ENCODE results near the gene TANC1.
A peak's percentile ranks its signal among the peaks of the same experiment; 100 is the strongest.

The TANC1 gene

DNA sequence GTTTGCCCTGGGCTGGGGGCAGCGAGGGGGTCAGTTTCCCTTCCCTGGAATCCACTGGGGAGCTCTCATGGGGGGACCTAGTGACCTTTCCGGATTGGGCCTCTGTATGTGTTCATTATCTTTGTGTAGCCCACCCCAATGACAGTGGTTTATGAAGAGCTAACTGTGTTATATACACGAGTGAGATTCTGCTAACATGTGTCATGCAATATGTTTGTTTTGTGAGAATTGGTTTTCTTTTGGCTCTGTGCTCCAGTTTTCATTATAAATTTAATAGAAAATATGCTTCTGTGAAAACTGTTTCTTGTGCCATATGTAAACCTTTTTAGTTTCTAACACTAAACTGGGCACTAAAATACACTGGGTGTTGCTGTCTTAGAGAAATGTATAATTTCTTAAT lies 207.5 kb downstream of the TANC1 start:
- DNase-seq: no peak

DNA sequence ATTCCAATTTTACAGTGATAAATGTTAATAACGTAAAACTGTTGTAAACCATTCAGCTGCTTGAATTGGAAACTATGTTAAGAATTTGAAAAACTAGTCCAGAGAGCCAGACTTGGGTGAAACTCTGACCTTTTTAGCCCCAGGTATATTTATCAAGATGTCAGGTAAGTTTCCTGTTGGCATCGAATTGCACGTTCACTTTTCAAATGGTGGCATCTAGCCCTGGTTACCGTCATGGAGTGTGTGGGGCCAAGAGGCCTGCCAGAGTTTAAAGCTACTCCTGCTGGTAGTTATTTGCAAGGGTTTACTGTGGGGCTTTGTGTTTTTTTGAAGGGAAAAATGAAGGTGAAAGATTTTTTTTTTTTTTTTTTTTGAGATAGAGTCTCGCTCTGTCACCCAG lies 208.1 kb downstream of the TANC1 start:
- no peak for DNase-seq

DNA sequence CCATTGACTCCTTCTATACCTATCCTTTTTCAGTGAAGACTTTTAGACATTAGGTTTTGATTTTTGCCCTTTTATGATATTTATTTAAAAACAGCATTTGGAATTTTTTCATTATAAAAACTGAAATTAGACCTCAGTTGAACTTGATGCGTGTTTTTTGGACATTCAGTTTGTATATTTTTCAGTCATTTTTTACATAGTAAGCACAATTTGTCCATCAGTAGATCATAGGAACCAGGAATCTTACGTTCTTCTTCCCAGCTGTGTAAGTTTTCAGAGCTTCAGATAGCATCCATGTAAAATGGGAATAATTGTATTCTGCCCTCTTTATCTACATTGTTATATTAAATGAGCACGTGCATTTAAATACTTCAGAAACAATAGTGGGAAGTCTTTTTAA lies 208.9 kb downstream of the TANC1 start:
- DNase-seq: no peak

DNA sequence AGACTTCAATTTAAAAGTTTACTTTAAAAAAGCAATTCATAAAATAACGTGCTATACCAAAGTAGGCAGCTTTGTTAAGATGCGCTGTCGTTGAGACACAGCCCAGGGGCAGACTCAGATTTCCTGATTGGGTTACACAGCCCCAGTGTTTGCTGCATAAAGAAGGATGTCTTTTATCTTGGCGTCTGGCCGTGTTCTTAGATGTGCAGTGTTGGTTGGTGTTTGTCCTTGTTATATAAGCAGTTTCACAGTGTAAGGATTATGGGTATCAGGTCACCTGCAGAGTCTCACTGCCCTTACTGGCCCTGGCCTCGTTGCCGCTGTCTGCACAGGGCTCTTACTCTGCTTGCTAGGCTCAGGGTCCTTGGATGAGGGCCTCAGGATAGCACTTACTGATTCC lies 209.5 kb downstream of the TANC1 start:
- DNase-seq: peak; percentile 61

DNA sequence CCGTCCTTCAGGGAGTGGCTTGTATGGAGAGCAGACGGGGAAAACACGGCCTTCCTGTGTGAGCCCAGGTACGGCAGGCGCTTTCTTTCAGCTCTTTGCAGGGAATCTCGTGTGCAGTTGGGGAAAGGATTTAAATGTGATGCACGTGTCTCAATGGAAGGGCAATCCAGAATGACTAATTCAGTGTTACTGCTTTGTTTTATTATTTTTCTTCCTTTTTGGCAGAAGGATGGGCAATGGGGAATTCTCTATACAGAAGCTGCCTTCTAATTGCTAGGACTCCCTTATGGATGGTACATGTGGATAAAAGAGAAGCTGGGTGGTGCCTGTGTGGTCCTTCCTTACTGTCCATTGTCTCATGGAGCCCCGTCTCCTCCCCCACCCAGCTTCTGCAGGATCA lies 210.7 kb downstream of the TANC1 start:
- DNase-seq: no peak

DNA sequence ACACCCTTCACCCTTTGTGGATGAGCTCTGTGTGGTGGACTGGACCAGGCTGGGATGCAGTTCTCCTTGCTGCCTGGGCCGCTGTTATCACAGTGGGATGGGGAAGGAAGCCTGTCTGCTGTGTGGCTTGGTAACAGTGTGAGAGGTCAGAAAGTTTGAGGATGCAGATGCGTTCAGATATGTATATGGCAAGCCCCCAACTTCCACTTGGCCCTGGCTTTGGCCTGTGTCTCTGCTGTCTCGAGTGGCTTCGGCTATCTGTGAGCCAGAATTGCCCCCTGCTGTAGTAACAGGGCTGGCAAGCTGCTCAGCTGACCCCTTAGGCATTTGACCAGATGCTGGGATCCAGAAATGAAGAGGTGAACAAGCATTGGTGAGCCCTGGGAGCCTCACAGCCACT lies 211.3 kb downstream of the TANC1 start:
- DNase-seq: no peak

DNA sequence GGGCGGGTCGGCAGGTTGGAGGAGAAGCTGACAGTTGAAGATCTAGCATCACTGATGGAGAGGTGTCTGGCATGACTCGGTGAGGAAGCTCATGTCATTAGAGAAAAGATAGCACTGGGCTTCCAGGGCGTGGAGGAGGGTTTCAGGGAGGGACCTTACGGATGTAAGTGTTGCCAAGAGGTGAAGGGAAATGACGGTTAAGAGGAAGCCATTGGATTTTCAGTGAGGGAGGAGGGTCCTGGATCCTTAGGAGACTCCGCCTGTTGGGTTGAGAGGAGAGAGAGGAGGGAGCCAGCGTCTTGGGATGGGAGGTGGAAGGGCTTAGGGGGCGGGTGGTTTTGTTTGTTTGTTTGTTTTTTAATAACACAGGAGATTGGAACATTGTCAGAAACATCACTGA lies 214.9 kb downstream of the TANC1 start:
- no peak for DNase-seq

DNA sequence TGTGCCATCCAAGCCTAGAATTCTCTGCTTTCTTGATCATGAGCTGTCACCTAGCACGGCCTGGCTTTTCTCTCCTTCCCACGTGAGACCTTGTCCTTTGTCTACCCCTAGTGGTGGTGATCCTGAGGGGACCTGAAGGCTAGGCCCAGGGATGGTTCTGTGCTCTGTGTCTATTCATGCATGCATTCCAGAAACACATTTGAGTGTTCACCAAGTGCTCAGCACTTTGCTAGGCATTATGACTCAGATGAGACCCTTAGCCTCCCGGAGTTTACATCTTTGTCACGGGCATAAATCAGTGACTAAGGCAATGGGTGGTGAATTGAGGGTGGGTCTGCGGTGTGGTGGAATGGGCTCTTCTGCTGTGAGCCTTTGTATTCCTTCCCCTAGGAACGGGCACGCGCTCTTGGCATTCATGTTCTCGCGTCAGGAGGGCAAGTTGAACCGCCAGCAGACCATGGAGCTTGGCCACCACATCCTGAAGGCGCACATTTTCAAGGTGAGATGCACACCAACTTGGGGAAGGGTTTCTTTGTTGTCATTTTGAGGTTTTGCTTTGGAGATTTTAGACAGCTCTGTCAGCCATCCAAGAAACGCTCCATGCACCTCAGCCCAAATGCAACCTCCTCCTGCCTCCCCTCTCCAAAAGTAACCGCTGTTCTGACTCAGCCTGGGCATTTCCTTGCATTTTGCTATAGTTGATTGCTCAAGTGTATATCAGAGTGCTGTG lies 217.1 kb downstream of the TANC1 start:
- peak; percentile 58 for DNase-seq

DNA sequence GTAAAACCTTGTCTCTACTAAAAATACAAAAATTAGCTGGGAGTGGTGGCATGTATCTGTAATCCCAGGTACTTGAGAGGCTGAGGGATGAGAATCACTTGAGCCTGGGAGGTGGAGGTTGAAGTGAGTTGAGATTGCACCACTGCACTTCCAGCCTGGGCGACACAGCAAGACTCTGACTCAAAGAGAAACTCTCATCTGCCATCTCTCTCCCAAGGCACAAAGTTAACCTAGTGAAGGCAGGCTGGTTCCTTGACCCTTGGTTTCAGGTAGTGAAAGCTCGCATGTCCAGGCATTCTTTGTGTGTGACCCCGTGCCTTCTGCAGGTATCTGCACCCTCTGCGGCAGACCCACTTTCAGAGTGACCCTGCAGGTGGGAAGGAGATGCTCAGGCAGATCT lies 218.0 kb downstream of the TANC1 start:
- no peak for DNase-seq

DNA sequence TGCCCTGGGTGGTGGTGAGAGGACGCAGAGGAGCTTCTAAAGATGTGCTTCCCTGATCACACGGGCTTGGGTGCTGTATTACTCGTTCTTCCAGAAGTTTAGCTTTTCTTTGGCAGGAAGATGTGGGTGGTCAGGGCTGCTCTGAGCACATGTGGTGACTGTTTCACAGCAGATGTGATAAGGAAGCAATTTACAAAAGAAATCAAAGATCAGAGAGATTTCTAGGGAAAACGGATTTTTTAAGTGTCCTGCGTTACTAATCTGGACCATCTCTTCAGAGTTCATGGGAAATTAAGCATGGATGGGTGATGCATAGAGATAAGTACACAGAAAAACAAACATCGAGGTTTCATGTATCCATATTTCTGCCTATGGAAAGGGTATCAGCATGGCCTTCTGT lies 218.7 kb downstream of the TANC1 start:
- DNase-seq: no peak

DNA sequence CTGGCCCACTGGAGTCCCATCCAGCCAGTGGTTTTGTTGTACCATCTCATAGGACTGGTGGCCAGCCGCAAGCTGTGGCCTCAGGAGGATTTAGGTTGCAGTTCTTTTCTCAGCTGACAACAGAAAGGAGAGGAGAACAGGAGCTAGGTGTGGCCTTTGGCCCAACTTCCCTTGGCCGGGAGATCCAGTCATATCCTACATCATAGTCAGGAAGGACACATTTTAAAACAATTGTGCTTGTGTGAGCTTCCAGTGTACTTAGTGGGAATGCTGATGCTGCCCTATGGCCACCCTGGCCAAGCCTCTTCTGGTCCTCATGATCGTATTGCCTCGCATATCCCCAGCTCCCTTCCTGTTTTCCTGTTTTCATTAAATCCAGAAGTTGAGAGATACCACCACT lies 220.0 kb downstream of the TANC1 start:
- no peak for DNase-seq

DNA sequence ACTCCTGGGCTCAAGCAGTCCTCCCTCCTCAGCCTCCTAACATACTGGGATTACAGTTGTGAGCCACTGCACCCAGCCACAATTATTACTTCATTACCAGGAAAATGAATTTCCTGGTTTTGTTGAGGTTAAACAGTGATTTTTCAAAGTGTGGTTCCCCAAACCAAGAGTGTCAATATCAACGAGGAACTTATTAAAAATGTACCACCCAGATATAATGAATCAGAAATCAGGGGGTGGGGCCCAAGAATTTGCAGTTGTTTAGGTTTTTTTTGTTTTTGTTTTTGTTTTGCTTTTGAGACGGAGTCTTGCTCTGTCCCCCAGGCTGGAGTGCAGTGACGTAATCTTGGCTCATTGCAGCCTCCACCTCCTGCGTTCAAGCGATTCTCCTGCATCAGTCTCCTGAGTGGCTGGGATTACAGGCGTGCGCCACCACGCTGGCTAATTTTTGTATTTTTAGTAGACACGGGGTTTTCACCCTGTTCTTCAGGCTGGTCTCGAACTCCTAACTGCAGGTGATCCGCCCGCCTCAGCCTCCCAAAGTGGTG lies 224.0 kb downstream of the TANC1 start:
- DNase-seq: no peak

DNA sequence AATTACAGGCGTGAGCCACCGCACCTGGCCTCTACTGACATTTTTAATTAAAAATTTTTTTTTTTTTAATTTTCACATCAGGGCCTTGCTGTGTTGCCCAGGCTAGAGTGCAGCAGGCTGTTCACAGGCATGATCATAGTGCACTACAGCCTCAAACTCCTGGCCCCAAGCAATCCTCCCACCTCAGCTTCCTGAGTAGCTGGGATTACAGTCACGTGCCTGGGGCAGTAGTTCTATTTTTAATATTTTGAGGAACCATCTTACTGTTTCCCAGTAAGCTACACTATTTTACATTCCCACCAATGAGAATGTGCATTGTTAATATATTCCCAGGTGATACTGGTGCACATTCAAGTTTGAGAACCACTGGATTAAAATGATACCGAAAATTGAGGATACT lies 225.4 kb downstream of the TANC1 start:
- no peak for DNase-seq

DNA sequence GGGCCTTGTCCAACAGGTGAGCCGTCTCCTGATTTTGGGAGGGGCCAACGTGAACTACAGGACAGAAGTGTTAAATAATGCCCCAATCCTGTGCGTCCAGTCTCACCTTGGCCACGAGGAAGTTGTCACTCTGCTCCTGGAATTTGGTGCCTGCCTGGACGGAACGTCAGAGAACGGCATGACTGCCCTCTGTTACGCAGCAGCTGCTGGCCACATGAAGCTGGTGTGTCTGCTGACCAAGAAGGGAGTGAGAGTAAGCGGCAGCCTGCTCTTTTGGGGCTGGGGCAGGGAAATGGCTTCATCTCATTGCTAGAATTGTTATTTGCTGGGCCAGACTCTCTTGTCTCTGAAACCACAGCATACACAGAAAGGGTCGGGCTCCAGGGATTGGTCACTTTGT lies 225.8 kb downstream of the TANC1 start:
- DNase-seq: no peak

DNA sequence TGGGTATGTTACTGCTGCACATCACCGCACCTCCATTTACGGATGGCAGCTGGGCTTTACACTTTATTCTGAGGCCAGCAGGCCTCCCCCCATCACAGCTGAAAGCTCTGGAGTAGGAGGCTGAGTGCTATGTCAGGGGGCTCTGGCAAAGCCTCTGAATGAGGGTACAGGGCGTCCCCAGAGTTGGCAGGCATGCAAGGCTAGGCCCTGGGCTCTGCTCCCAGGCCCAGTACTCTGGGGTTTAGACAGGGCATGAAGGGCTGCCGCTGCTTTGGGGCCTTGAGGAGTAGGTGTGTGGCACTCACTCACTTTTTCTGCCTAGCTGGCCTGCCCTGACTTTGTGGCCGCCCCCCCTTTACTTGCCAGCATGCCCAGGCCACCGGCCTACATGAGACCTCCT lies 227.3 kb downstream of the TANC1 start:
- no peak for DNase-seq

DNA sequence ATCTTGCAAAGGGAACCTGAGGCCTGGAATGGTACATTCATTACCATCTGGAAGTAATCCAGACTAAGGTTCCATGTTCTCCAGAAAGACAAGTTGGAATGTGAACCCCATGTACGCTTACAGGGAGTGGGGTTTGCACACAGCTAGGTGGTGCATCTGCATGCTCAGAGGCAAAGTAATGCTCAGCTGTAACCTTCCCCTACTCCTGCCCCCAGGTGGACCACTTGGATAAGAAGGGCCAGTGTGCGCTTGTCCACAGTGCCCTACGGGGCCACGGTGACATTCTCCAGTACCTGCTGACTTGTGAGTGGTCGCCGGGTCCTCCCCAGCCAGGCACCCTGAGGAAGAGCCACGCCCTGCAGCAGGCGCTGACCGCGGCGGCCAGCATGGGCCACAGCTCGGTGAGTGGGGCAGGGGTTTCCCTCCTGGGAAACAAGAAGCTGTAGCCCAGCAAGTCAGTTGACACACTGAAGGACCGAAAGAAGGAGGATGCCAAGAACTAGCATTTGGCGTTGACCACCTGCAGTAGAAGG lies 228.0 kb downstream of the TANC1 start:
- DNase-seq: no peak

DNA sequence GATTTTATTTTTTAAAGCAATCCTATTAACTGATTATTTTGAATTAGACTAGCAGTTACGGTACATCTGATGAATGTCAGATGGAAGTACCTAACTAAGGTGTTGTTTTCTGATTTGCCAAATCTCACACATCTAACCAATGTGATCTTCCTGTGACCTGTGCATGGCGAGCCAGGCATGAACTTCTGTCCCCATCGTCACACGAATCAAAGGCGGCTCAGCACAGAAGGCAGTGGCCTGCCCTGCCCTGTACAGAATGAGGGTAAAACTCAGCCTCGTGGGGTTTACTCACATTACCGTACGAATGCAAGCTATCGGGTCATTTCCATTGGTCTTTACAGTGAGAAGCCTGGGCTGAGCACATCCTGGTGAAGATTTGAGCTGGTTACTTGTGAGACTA lies 230.8 kb downstream of the TANC1 start:
- no peak for DNase-seq

DNA sequence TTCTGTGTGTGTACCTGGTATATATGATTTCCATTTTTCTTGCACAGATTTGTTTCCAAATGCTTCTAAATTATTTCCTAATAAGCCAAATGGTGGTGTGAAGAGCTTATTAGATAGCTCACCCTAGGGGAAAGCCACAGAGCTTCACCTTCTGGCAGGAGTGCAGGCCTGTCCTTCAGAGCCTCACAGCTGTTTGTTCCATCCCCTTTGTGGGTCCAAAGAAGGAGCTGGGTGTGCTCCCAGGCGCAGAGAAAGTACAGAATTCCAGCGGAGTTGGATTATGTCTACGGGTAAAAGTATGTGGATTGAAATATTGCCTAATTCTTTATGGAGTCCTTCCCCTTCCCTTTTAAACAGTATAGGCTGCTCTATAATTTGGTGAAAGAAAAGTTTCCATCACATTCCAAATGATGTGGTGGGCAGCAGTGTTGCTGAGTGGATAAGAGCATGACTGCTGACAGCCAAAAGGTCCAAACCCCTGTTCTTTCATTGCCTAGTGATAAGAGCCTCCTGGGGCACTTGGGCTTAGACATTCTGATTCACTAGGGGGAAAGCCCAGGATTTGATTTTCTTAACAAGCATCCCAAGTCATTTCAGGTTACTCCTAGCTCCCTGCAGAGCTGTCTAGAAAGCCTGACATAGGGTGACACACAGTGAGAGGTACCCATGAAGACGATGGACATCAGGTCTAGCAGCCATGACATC lies 231.5 kb downstream of the TANC1 start:
- DNase-seq: peak; percentile 13

DNA sequence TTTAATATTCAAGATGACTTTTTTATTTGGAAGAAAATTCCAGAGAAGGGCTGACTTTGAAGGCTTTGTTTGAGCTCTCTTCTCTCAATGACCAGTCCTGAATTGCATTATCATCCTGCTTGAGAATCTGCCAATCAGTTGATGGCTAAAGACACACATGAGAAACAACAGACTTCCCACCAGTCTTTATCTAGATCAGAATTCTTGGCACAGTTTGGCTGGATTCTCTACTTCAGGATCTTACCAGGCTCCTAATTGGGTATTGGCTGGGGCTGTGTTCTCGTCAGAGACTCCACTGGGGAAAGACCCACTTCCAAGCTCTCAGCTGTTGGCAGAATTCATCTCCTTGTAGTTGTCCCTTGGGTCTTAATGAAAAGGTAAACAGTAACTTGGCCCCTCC lies 232.1 kb downstream of the TANC1 start:
- no peak for DNase-seq

DNA sequence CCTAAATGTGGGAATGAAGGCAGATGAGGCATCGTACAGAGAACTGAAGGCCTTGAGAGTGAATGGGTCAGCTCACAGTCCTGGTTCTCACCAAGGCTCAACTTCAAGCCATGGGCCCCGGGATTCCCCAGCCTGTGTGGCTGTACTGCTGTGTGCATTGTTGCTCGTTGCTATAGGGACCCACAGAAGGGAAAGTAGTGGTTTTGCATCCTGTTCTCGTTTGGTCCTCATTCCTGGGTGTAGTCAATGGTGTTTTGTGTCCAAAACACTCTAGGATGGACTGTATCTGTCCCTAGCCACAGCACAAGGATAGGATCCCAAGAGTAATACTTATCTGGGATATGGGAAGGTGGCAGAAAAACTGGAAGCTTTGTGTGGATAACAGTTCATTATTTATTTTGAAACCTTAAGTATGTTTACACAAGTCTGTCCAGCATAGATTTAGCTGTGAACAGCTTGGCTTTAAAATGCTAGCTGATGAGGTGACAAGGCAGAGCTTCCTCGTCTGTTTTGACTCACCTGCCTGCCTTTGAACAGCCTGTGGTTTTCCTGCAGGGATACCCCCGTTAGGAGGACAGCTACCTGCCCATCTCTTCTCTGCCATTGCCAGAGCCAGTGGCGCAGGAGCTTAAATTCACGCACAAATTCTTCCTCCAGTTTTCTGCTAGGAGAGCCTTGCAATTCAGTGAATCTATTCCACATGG lies 233.1 kb downstream of the TANC1 start:
- no peak for DNase-seq

DNA sequence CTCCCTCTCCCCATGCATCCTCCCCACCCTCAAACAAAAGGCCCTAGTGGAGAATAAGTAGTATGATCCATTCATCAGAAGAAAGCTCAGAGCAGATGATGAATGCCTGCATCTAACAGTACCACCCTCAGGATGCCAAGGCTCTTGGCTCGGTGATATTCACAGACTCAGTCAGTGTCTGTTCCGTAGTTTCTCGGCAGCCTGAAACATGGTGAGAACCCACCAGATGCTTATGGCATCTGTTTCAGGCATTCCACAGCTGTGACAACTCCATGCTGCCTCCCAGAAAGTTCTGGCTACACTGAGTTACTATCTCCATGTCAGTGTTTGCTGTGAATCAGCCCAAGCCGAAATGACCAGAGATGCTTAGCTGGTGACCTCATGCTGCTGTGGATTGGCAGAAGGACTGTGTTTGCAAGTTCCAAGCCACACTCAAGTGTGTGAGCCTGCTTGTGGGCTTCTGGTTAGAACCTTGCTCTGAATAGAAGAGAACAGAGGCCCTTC lies 234.2 kb downstream of the TANC1 start:
- no peak for DNase-seq

DNA sequence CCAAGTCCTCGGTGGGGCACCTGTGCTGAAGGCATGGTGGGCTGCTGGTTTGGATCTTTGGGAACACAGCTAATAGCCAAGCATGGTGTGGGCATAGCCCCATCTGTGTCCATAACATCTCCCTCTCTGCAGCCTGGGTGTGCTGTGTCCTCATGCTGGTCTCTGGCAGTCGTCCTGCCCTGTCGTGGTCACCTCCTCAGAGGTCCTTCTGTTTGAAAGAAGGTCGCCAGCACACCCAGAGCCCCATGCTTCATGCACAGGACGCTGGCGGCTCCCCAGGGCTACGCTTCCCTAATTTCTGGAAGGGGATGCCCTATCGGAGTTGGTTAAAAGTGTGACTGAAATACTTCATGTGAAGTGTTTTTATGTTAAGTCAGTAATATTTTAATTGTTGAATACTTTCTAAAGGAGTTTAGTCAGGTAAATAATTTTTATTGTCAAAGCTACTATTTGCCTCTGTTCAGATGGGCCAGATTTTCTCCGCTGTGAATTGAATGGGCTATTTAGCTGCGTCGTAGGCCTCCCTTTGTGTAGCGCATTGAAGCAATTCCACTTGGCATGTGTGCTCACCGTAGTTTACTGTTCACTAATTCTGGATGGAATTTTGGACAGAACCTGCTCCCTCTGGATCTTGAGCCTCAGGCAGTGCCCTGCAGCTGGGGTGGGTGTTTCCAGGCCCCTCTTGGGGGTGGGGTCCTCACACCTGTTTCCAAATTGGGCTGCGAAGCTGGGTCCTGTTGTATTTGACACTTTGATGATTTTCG lies 236.1 kb downstream of the TANC1 start:
- DNase-seq: no peak
